ENCODE results near the gene CCDC197. TPM values are rescaled to one million over a fixed set of nuclear protein-coding genes. Genes with fewer than 3 reads are reported as not detected.

CCDC197 gene
- total RNA-seq, 1 donor from 2014 or later: not detected

DNA sequence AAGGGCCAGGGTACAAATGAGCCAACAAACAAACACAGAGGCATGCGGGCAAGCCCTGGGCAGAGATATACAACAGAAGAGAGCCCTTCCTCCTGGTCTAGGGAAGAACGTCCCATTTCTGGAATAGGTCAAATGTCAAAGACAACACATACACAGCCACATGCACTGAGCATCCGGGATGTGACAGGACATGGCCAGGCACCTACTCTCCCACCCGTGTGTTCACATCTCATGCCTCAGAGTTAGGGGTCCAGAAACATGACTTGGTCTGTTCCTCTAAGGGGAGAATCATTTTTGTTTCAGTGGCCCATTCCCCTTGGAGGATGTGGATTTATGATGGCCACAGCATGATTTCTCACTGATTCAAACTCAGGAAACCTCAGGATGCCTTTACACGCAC is 19.9 kb upstream of the CCDC197 start:
- Mint-ChIP-seq H3K9me3 (ENCODE audit: unreplicated experiment) (no peaks in the 10 kb centered on the region), H3K4me1 (ENCODE audit: unreplicated experiment) (peaks cover 6% of the 10 kb centered on the region), H3K27me3 (ENCODE audit: unreplicated experiment) (peaks cover 3% of the 10 kb centered on the region), H3K36me3 (ENCODE audit: low read depth, unreplicated experiment) (no peaks in the 10 kb centered on the region), H3K27ac (ENCODE audit: unreplicated experiment) (no peak overlapping the region), H3K4me3 (ENCODE audit: unreplicated experiment) (no peak overlapping the region)
- no peak for DNase-seq (ENCODE audit: low spot score)
- TF ChIP-seq, protein P1, sequence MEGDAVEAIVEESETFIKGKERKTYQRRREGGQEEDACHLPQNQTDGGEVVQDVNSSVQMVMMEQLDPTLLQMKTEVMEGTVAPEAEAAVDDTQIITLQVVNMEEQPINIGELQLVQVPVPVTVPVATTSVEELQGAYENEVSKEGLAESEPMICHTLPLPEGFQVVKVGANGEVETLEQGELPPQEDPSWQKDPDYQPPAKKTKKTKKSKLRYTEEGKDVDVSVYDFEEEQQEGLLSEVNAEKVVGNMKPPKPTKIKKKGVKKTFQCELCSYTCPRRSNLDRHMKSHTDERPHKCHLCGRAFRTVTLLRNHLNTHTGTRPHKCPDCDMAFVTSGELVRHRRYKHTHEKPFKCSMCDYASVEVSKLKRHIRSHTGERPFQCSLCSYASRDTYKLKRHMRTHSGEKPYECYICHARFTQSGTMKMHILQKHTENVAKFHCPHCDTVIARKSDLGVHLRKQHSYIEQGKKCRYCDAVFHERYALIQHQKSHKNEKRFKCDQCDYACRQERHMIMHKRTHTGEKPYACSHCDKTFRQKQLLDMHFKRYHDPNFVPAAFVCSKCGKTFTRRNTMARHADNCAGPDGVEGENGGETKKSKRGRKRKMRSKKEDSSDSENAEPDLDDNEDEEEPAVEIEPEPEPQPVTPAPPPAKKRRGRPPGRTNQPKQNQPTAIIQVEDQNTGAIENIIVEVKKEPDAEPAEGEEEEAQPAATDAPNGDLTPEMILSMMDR (IDR thresholded peaks at IDR 0.05; ENCODE audit: unreplicated experiment): no peak

DNA sequence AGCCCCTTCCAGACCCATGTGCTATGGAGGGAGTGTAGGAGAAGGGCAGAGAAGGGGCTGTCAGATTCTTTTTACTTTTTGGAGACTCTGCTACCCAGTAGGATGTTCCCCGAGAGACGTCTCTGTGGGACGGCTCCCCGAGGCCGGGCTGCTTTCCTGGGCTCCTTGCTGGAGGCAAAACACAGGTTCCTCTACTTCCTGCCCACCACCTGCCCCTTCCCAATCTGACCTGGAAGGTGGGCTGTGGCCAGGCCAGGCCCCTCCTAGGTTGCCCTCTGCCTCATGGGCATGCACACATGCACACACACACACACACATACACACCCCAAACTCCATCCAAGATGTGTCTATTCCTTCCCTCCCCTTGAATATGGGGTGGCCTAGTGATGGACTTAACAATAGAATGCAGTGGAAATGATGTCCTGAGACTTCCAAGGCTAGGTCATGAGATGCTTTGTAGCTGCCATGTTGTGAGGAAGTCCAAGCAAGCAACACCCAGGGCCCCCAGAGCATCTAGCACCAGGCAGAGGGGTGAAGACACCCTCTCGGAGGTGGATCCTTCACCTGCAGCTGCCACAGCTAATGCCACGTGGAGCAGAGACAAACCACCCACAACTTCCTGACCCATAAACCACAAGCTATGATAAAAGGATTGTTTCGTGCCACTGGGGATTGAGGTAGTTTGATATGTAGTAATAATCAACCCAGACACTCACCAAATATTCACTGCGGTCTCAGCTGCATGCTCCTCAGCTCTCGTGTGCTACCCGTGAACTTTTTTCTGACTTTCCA is 19.1 kb upstream of the CCDC197 start:
- Mint-ChIP-seq H3K36me3 (ENCODE audit: low read depth, unreplicated experiment) (no peaks in the 10 kb centered on the region), H3K9me3 (ENCODE audit: unreplicated experiment) (no peaks in the 10 kb centered on the region), H3K4me1 (ENCODE audit: unreplicated experiment) (peaks cover 7% of the 10 kb centered on the region), H3K27ac (ENCODE audit: unreplicated experiment) (no peak overlapping the region), H3K27me3 (ENCODE audit: unreplicated experiment) (peaks cover 3% of the 10 kb centered on the region), H3K4me3 (ENCODE audit: unreplicated experiment) (no peak overlapping the region)
- DNase-seq (ENCODE audit: low spot score): no peak
- TF ChIP-seq, protein P1 (IDR thresholded peaks at IDR 0.05; ENCODE audit: unreplicated experiment): no peak

DNA sequence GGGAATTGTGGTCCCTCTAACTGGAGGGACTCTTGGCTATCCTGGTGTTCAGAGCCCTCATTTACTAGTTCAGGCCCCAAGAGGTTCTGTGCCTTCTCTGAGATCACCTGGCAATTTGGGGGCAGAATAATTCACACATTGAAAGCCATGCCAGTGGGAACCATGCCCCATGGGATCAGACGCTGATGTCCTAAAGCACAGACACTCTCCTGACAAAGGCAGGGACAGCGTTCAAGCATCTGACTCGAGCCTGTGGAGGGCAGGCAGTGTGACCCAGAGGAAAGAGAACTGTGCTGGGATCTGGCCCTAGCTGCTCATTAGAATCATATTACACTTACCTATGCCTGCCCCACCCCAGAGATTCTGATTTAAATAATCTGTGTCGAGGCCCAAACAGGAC is 18.4 kb upstream of the CCDC197 start:
- TF ChIP-seq, protein P1 (IDR thresholded peaks at IDR 0.05; ENCODE audit: unreplicated experiment): no peak

DNA sequence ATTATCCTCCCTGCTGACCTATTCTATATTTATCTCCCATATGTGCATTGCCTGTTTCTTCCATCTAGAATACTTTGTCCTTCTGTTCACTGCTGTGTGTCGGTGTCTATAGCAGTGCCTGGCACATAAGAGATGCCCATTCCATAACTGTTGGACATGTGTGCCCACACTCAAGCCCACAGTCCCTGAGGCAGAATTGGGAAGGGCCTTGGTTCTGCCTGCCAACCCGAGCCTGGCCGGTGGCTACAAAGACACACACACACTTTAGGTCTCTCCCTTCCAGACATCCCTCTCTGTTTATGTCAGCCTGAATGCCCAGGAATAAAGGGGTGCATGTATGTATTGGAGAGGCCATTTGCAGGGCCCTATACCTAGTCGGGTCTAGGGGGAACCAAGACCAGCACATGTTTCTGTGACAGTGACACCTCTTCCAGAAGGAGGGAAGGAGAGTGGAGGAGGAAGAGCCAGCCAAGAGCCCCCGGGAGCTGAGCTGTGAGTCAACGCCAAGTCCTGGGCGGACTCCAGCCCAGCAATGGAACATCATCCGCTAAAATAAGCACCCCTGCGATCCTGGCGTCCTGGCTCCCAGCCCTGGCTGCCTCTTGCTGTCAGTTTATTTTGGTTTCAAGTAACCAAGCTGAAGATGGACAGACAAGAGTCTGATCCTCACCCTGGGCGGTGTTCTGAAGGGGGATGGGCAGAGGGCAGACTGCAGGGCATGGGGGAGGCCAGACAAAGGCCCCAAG is 16.5 kb upstream of the CCDC197 start:
- Mint-ChIP-seq H3K27ac (ENCODE audit: unreplicated experiment) (no peak overlapping the region), H3K9me3 (ENCODE audit: unreplicated experiment) (no peaks in the 10 kb centered on the region), H3K27me3 (ENCODE audit: unreplicated experiment) (no peaks in the 10 kb centered on the region), H3K36me3 (ENCODE audit: low read depth, unreplicated experiment) (no peaks in the 10 kb centered on the region), H3K4me3 (ENCODE audit: unreplicated experiment) (no peak overlapping the region), H3K4me1 (ENCODE audit: unreplicated experiment) (peaks cover 17% of the 10 kb centered on the region)
- DNase-seq (ENCODE audit: low spot score): no peak
- TF ChIP-seq, protein P1 (IDR thresholded peaks at IDR 0.05; ENCODE audit: unreplicated experiment): no peak

More for the DNA sequence above, 18.4 kb upstream of the CCDC197 start:
- Mint-ChIP-seq H3K9me3 (ENCODE audit: unreplicated experiment) (no peaks in the 10 kb centered on the region), H3K36me3 (ENCODE audit: low read depth, unreplicated experiment) (no peaks in the 10 kb centered on the region), H3K4me3 (ENCODE audit: unreplicated experiment) (no peak overlapping the region), H3K4me1 (ENCODE audit: unreplicated experiment) (peaks cover 12% of the 10 kb centered on the region), H3K27me3 (ENCODE audit: unreplicated experiment) (peaks cover 3% of the 10 kb centered on the region), H3K27ac (ENCODE audit: unreplicated experiment) (no peak overlapping the region)
- no peak for DNase-seq (ENCODE audit: low spot score)

Measured in endothelial cell (in vitro differentiated cells).